Transverse colon (tissue), 4 donors: Measurements from ENCODE around the gene PLIN5.

Source experiments
- EP300 ChIP-seq: sonication (generic); formaldehyde crosslinking; IDR thresholded peaks from one replicate; pipeline ENCODE4 v1.6.1; 2017; ENCODE audit warnings: antibody characterized with exemption, low read depth
- POLR2A ChIP-seq: fragments of 450-650 bp; IDR thresholded peaks from one replicate; pipeline ENCODE4 v1.6.1; 2016; ENCODE audit warnings: antibody characterized with exemption, mild to moderate bottlenecking, moderate library complexity
- POLR2AphosphoS5 ChIP-seq, 3 donors: sonication (generic); formaldehyde crosslinking; IDR thresholded peaks; one replicate each; pipeline ENCODE4 v1.6.1; 2016; ENCODE audit warnings: antibody characterized with exemption in 3 of 3
- TF ChIP-seq, protein P1 (sequence below), 5 experiments: fragments of 200-600 bp in 3 of 5; fragments of 450-650 bp in 2 of 5; sonication (generic) in 3 of 5; IDR thresholded peaks; 1 replicate in 2 of 5; 2 replicates in 3 of 5; pipeline ENCODE4 v1.5.1; 2016 to 2017; ENCODE audit warnings: antibody characterized with exemption in 5 of 5, inconsistent platforms in 3 of 5, mild to moderate bottlenecking in 2 of 5, moderate library complexity in 1 of 5

DNA sequence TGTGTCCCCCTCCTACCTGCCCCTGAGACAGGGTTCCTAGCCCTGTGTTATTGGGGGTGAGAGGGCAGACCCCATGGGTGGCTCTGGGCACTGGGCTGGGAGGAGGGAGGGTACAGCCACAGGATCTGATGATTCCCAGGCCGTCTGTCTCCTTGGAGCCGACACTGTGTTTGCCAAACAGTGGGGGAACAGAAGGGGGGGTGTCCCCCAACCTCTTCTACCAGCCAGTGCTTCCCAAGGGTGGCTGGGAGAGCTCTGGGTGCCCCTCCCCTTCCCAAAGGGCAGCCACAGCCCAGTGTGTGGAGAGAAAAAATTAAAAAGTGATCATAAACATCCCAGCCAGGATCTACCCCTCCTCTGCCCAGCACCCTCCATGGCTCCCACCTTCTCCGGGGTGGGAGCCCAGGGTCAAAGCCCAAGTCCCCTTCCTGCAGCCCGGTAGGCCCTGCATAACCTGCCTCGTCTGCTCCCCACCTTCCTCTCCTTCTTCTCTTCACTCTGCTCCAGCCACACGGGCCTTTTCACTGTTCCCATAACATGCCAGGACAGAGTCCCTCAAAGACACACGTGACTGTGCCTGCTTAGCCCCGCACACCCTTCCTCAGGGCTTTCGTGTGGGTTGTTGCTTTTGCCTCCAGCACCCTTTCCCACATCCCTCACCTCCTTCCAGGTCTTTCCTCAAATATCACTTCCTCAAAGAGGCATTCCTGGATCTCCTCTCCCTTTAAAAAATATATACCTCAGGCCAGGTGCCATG, 15.3 kb downstream of the PLIN5 start:
- TF ChIP-seq, protein P1, sequence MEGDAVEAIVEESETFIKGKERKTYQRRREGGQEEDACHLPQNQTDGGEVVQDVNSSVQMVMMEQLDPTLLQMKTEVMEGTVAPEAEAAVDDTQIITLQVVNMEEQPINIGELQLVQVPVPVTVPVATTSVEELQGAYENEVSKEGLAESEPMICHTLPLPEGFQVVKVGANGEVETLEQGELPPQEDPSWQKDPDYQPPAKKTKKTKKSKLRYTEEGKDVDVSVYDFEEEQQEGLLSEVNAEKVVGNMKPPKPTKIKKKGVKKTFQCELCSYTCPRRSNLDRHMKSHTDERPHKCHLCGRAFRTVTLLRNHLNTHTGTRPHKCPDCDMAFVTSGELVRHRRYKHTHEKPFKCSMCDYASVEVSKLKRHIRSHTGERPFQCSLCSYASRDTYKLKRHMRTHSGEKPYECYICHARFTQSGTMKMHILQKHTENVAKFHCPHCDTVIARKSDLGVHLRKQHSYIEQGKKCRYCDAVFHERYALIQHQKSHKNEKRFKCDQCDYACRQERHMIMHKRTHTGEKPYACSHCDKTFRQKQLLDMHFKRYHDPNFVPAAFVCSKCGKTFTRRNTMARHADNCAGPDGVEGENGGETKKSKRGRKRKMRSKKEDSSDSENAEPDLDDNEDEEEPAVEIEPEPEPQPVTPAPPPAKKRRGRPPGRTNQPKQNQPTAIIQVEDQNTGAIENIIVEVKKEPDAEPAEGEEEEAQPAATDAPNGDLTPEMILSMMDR (IDR thresholded peaks at IDR 0.05) = no peak
- TF ChIP-seq POLR2A (no peak), POLR2AphosphoS5 (IDR thresholded peaks at IDR 0.05) (peak; percentile 19 to 67 (median 31)), EP300 (no peak)
